Measurements from ENCODE around the gene ASCC3.
"Not testable (repeated sequence)": the region's sequence is repeated elsewhere in the genome, so short reads cannot be mapped to it uniquely, and the experiment has no call there.

Gene ASCC3

DNA sequence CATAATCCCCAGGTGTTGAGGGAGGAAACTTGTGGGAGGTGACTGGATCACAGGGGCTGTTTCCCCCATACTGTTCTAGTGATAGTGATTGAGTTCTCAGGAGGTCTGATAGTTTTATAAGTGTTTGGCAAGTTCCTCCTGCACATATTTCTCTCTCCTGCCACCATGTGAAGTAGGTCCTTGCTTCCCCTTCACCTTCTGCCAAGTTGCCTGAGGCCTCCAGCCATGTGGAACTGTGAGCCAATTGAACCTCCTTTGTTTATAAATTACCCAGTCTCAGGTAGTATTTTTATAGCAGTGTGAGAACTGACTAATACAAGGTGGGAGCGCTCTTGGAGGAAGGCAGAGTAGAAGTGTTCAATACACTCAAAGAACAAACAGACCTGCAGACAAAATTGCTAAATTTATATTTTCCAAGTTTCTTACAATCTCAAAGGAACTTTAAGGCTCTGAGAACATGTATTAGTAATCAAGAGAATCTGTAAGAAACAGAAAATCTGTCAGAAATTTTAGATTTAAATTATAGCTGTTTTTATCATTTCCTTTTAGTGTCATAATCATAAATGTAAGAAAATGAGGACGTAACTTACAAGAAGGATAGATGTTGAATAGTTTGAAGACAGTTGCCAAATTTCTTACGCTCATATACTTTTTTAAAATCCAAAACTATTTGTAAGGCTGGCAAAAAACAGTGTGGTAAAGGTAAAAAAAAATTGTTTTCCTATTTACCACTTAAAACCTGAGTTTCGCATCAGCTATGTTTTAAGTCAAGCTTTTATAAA lies 77.7 kb downstream of the ASCC3 start:
- DNase-seq: peak; percentile 57

DNA sequence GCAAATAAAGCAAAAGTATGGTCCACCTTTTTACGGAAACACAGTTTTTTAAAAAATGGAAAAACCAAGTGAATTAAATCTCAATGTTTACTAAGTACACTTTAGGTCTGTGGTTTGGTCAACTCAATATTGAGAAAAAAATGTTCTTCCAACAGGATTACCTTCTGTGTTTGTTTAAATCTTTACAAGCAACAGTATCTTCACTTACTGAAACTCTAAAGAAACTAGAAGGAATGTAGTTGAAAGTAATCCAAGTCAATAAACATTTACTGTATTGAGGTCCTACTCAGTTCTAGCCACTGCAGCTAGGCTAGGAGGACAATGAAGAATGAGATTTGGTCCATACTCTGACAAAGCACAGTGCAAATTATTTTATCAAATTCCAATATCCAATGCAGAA lies 80.1 kb downstream of the ASCC3 start:
- DNase-seq: no peak

DNA sequence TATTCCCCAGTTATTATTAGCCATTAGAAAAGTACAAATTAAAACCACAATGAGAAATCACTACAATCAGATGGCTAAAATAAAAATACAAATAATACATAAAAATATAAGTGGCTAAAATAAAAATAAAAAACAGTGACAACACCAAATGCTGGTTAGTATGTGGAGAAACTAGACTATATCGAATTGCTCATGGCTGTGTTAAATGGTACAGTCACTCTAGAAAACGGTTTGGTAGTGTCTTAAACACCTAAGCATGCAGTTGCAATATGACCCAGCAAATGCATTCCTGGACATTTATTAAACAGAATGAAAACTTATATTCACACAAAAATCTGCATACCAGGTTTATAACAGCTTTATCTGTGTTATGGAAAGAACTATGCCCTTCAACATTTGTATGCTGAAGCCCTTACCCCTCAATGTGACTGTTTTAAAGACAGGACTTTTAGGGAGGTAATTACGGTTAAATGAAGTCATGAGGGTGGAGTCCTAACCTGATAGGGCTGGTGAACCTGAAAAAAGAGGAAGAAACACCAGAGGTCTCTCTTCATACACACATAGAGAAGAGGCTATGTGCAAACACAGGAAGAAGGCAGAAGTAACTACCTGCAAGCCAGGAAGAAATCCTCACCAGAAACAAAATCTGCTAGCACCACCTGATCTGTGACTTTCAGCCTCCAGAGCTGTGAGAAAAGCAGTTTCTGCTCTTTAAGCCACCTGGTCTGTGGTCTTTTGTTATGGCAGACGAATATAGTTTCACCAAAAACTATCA lies 84.9 kb downstream of the ASCC3 start:
- DNase-seq: peak; percentile 28

DNA sequence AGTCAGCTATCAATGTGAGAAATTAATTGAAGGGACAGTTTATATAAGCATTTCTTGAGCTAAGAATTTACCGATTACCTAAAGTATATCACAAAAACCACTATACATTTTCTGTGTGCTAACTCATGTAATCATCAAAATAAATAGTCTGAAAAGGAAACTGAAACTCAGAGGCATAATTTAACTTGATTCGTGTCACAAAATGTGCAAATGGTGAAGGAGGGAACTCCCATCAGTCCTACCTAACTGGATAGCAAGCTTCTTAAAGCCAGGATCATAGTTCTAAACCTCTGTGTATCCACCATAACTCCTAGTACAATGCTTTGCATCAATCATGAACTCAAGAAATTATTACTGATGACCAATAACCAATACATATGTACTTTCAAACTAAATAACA lies 91.0 kb downstream of the ASCC3 start:
- no peak for DNase-seq

DNA sequence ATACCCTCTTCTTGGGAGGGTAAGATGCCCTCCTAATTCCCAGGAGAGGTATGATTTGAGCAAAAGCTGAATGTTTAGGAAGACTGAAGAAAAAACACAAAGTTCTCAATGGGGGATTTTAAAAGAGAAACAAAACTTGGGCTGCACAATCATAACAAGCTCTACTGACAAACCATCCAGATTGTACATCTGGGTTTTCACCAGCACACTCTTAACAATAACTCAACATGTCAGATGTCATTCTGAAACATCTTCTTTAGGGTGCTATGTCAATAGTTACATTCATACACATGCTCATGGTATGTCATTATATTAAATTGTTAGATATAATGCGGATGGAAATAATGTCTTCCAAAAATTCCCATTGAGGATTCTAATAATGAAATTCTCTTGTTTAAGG lies 95.1 kb downstream of the ASCC3 start:
- no peak for DNase-seq

DNA sequence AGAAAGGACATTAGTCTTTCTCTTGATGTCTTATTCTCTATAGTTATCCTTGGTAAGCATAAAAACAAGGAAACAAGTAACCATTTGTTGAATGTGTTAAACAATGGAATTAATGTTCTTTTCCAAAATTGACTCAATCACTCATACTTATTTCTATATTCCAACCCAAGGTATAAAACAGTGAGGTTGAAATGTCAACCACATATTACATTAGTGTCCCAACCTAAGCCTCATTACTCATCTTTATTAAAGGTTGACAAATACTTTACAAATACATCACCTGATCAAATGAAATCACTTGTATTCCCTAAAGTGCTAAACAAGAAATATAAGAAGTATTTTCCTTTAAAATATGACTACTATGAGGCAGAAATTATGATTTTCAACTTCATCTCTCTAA lies 100.5 kb downstream of the ASCC3 start:
- DNase-seq: no peak

DNA sequence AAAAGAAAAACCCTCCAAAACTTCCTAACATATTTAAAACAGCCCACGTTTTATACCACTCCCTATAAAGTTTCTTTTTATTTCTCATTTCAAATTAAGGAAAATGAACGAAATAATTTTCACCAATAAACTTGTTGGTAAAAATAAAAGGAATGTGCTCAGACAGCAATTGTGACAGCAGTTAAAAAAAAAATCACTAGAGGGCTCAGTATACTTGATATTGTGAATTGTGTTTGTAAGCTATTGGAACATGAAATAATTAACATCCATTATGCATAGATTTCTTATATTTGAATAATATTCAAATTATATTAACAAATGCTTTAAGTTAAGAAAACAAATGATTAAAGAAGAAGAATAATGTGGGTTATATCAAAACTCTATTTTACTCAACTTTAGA lies 105.5 kb downstream of the ASCC3 start:
- DNase-seq: no peak

DNA sequence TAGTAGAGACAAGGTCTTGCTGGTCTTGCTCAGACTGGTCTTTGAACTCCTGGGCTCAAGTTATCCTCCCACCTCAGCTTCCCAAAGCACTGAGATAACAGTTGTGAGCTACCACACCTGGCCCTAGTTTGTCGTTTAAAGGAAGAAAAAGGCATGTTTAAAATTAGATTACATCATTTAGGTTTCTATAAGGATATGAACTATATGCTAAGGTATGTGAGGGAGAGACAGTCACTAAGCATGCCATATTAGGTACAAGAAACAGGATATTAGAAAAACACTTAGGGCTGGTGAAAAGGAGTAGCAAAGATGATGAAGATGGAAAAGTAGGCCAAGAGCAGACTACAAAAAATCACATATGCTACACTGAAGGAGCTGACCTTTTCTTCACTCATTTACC lies 106.4 kb downstream of the ASCC3 start:
- no peak for DNase-seq

DNA sequence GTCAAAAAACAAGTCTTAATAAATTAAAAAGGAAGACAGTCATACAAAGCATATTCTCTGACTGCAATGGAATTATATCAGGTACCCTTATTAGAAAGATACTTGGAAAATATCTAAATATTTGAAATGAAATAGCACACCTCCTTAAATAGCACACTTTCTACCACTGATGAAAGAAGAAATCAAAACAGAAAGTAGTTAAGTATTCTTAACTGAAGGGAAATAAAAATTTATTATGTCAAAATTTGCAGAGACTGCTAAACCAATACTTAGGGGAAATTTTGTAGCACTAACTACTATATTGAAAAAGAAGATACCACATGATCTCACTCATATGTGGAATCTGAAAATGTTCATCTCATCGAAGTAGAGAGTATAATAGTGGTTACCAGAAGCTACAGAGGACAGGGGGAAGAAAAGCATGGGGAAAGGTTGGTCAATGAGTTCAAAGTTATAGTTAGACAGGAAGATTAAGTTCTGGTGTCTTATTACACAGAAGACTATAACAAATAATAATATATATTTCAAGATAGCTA lies 112.2 kb downstream of the ASCC3 start:
- DNase-seq: no peak

DNA sequence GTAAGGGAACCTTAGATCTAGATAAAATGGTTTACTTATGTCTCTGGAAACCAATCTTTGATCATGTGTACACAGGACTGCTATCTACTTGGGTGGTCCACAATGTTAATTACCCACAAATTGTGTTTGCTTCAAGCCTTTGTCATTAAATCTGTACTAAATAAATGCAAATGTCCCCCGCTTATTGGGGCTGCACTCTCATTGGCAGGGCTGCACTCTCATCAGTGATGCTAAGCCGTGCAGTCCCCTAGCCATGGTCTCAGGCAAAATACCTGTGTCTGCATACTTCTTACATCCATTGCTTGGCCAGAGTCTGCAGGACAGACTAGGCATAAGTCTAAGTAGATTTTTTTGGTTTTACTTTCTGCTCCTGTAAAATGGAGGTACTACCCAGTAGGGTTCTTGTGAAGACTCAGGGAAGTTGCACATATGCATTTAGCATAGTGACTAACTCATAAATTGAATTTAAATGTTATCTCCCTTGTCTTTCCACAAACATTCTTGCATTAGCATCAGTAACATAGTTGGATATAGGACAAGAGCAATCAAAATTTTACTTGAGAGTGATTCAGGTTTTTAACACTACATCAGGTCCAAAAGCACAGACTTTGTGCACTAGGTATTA lies 117.4 kb downstream of the ASCC3 start:
- DNase-seq: no peak

DNA sequence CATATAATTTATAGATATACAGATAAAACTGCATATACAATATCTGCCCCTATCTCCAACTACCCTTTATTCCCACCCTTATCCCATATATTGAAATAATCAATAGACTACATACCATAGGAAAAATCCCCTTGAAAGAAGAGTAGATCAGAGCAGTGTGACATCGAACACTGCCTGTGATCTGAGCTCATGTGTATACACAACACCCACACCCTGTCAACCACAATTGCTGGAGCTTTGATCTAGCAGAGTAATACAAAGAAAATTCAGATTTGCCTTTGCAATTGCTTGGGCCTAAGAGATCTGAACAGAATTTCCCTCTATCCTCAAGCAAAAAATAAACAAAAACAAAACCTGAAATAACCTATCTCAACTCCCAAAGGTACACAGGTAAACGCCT lies 119.3 kb downstream of the ASCC3 start:
- DNase-seq: no peak

DNA sequence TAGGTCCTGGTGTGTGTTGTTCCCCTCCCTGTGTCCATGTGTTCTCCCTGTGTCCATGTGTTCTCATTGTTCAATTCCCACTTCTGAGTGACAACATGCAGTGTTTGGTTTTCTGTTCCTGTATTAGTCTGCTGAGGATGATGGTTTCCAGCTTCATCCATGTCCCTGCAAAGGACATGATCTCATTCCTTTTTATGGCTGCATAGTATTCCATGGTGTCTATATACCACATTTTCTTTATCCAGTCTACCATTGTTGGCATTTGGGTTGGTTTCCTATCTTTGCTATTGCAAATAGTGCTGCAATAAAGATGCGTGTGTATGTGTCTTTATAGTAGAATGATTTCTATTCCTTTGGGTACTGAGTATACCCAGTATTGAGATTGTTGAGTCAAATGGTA lies 122.7 kb downstream of the ASCC3 start:
- DNase-seq: not testable (repeated sequence)

DNA sequence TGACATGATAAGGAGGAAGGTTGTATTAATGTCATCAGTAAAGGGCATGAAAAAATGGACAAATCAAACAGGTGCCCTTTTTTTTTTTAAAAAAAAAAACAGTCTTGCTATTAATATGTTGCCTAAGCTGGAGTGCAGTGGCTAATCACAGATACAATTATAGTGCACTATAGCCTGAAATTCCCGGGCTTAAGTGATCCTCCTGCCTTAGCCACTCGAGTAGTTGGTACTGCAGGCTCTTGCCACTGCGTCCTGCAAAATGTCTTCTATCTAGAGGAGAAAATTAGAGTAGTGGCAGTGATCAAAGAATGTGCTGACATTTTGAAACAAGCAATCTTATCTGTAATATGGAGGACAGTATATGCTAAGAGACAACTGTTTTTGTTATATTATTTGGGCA lies 127.7 kb downstream of the ASCC3 start:
- no peak for DNase-seq

DNA sequence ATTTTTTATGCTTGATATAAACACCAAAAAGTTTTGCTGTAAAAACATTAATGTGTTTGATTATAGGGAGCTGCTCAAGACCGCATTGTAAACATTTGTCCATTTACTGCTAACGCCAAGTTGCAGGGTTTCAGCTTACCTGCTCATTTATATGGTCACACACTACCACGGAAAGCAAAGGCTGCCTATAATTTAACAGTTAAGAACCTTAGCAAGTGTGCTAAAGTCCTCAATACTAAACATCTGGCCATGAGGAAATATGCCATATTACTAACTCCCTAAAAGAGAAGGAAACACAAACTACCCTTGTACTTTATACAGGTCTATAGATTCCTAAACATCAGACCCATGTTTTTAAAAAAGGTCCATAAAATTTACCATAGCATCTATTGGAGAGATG lies 129.5 kb downstream of the ASCC3 start:
- no peak for DNase-seq

DNA sequence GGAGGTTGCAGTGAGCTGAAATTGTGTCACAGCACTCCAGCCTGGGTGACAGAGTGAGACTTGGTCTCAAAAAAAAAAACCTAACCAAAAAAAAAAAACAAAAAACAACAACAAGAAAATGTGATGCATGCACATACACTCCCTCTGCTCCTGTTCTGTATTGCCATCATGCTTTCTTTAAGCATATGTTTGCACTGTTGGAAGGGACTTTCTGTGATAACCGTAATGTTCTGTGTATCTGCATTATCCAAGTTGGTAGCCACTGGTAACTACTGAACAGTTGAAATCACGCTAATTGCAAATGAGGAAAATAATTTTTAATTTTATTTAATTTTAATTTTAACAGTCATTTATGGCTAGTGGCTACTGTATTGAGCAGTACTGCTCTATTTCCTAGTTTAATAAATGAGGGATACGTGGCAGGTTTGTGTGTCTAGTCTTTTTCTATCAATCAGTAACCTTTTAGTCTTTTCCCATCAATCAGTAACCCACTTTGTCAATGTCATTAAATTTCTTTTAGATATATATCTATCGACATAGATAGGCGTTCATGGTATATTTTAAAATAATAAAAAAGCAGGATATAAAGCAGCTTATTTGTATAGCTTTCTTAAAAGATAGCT lies 135.6 kb downstream of the ASCC3 start:
- DNase-seq: no peak

DNA sequence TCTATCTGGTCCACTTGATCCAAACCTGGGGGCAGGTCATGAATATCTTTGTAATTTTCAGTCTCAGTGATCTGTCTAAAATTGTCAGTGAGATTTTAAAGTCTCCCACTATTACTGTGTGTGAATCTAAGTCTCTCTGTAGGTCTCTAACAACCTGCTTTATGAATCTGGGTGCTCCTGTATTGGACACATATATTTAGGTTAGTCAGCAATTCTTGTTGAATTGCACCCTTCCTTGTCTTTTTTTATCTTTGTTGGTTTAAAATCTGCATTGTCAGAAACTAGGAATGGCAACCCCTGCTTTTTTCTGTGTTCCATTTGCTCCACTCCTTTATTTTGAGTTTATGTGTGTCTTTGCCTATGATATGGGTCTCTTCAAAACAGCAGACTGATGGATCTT lies 140.7 kb downstream of the ASCC3 start:
- DNase-seq: no peak

DNA sequence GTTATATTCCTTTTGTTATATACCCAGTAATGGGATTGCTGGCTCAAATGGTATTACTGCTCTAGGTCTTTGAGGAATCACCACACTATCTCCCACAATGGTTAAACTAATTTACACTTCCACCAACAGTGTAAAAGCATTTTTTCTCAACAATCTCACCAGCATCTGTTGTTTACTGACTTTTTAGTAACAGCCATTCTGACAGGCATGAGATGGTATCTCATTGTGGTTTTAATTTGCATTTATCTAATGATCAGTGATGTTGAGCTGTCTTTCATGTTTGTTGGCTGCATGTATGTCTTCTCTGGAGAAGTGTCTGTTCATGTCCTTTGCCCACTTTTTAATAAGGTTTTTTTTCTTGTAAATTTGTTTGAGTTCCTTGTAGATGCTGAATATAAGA lies 143.4 kb downstream of the ASCC3 start:
- DNase-seq: not testable (repeated sequence)

DNA sequence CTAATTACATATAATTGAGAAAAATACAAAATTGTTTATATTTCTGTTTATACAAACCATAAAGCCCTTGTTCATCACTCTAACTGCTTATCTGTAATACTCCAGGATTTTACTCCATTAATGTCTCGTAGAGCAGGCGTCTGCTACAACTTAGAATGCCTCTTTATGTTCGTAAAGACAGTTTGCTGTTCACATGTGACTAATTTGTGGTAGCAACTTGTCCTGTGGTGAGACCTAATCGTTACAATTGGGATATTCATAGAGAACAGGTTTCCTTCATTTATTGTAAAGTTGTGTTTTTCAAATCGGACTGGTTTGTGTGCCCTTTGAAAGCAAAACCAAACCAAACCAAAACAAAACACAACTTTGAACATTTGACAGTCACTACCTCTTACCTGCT lies 149.7 kb downstream of the ASCC3 start:
- DNase-seq: no peak

DNA sequence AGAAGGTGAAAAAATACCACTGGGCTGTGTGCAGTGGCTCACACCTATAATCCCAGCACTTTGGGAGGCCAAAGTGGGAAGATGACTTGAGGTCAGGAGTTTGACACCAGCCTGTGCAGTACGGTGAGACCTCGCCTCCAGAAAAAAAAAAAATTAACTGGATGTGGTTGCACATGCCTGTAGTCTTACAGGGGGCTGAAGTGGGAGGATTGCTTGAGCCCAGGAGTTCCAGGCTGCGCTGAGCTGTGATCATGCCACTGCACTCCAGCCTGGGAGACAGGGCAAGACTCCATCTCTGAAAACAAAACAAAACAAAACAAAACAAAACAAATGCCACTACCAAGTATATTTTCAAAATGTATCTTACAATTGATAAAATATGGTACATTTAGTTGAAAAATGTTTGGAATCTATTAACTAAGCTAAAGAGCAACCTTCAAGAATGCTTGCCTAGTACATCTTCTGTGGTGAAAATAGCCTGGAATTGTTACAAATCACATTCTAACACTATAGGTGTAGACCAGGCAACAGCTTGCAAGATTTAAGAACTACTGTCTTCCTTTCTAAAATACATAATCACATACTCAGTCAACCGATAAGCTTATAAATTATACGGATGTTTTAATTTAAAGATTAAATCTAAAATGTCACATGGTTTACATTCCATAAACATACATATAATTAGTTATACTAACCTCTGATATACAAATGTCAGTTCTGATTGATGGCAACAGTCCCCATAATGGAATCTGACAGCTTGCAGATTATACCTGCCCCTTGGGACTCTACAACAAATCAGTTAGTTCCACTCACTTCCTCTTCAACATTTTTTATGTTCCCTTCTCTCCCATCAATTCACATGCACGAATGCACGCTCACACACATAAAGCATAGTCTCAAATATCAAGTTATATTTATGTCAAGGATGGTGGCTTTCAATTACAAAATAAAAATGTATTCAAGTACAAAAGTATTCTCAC lies 150.8 kb downstream of the ASCC3 start:
- DNase-seq: no peak

DNA sequence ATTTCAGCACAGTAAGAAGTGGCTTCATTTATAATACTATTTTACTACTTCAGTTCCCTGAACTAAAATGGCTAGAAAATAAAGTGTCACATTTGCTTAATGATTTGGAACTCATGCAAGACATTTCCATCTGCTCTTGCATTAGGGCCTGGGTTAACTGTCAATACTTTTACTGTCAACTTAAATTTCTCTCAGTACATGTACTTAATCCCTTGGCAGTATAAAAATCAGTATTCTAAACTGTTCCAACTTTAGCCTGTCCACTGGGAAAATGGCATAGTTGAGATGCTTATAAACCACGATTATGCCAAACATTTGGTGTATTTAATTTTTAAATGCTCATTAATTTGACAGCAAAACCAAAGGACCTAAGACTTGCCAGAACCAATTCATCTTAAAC lies 154.5 kb downstream of the ASCC3 start:
- no peak for DNase-seq

DNA sequence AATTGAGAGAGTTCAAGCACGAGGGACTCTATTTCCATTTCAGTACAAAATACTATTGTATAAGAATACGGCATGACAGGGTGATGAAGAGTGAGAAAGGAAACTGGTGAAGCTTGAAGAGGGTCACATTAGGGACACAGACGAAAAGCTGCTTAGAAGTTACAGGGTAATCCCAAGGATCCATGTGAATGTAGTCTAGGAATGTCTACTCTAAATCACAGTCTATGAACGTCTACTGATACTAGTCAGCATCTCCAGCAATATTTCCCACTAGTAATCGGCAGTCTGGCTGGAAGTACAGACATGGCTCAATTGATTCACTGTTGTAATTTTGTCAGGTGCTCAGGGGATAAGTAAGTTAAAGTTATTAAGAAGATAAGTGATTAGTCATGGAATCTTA lies 156.4 kb downstream of the ASCC3 start:
- DNase-seq: no peak

DNA sequence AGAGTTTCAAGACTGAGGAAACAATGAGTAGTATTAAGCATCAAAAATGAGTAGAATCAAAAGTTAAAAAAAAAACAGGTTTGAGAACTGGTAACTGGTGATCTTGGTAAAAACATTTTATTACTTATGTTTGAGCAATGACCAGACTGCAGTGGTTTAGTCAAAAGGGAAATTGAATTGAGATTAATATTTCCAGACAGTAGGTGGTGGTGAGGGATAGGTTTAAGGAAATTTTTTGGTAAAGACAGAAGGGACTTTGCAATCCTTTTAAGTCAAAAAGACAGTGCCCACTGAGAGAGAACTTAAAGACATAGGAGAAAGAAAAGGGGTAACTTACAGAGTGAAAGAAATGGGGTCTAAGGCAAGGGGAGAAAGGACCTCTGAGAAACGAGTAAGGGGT lies 156.9 kb downstream of the ASCC3 start:
- no peak for DNase-seq
